Stomach (tissue), 9 donors: ENCODE measurements around the gene ZNF165. TPM values are rescaled to one million over a fixed set of nuclear protein-coding genes. Genes with fewer than 3 reads are reported as not detected.
A peak's percentile ranks its signal among the peaks of the same experiment; 100 is the strongest.

Experiments used
- DNase-seq, 2 donors: peaks; one replicate each; pipeline versions ENCODE4 v3.0.0 to v3.0.0-alpha.2; 2013 to 2019
- H3K27ac ChIP-seq, 5 donors: fragments of 200-600 bp in 4 of 5; sonication (generic) in 4 of 5; one replicate each; pipeline ENCODE4 v1.5.1; 2013 to 2019; ENCODE audit warnings: mild to moderate bottlenecking in 1 of 5, moderate library complexity in 1 of 5
- H3K27me3 ChIP-seq, 3 donors: fragments of 200-600 bp; sonication (generic); one replicate each; pipeline ENCODE4 v1.5.1; 2017 to 2019; ENCODE audit warnings: mixed run types in 1 of 3
- H3K36me3 ChIP-seq, 4 donors: fragments of 200-600 bp; sonication (generic); 1 replicate in 3 of 4; 2 replicates in 1 of 4; pipeline ENCODE4 v1.5.1; 2016 to 2019
- H3K4me1 ChIP-seq, 4 donors: fragments of 200-600 bp; sonication (generic); one replicate each; pipeline ENCODE4 v1.5.1; 2016 to 2019
- H3K4me3 ChIP-seq, 4 donors: fragments of 200-600 bp; sonication (generic) in 3 of 4; one replicate each; pipeline ENCODE4 v1.5.1; 2016 to 2019; ENCODE audit warnings: mild to moderate bottlenecking in 1 of 4
- H3K9me3 ChIP-seq, 4 donors: fragments of 200-600 bp; sonication (generic); one replicate each; pipeline ENCODE4 v1.5.1; 2016 to 2019
- EP300 ChIP-seq: sonication (generic); formaldehyde crosslinking; IDR thresholded peaks from one replicate; pipeline ENCODE4 v1.6.1; 2017; ENCODE audit warnings: antibody characterized with exemption
- POLR2A ChIP-seq, 4 donors: fragments of 450-650 bp; IDR thresholded peaks; one replicate each; pipeline ENCODE4 v1.6.1; 2016; ENCODE audit warnings: antibody characterized with exemption in 4 of 4, control low read depth in 2 of 4, mild to moderate bottlenecking in 1 of 4, moderate library complexity in 1 of 4
- POLR2AphosphoS5 ChIP-seq, 3 donors: sonication (generic); formaldehyde crosslinking; IDR thresholded peaks; one replicate each; pipeline ENCODE4 v1.6.1; 2016; ENCODE audit warnings: antibody characterized with exemption in 3 of 3
- WGBS, 5 donors: extraction: QIAGEN DNeasy Blood & Tissue Kit in 3 of 5; methylation state at CpG; one replicate each; pipeline versions ENCODE4 v1.1.5 to v1.1.7; 2013 to 2018; 5-methylcytosine and 5-hydroxymethylcytosine counted together
- intact Hi-C: fragments of 100-400 bp; cut with DNase I; formaldehyde crosslinking; loops from one replicate; pipeline ENCODE4 v1.15.1; 2023; ENCODE audit warnings: low total_unique reads
- polyA plus RNA-seq, 3 donors: library from polyadenylated mRNA; stranded (reverse); fragments of 200-250 nt; gene quantifications; one replicate each; pipeline ENCODE4 v1.2.3, GENCODE V29; 2013
- total RNA-seq, 5 donors: library from RNA; depleted of rRNA; stranded (reverse); fragments of >200 nt; gene quantifications; one replicate each; pipeline versions ENCODE4 v1.1.0 to v1.2.3, GENCODE V29; 2014 to 2016
- TF ChIP-seq, protein P1 (sequence below), 7 experiments: fragments of 450-650 bp in 4 of 7; fragments of 200-600 bp in 3 of 7; sonication (generic) in 3 of 7; IDR thresholded peaks; one replicate each; pipeline ENCODE4 v1.5.1; 2016 to 2019; ENCODE audit warnings: antibody characterized with exemption in 7 of 7, control low read depth in 2 of 7, mild to moderate bottlenecking in 1 of 7
- donor health status: healthy with polysubstance abuse.
- donor health status: Bipolar disorder and iron deficiency.
- donor health status: healthy.

ZNF165 gene
- total and polyA plus RNA-seq, 8 donors: 1.2 to 4.2 (median 1.9) TPM; not detected in 1

DNA sequence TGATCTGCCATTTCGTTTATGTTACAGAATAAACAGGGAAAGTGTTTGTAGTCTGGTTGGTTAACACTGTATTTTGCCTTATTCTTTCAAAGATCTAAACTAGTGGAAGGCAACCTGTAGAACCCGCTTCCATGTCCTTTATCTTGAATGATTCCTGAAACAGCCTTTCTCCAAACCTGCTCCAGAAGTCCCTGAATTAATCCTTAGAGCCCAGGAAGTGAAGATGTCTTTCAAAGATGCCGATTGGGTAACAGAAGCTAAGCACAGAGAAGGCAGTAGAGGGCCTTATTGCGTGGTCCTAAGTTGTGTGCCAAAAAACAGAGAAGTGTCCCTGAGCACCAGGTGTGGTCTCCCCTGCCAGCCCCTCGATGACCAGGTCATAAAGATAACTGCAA, 24.9 kb downstream of the ZNF165 start:
- Histone ChIP-seq H3K27me3 (no peaks in the 10 kb centered on the region), H3K9me3 (no peaks in the 10 kb centered on the region), H3K4me3 (peak overlapping the region; percentile 56 to 82 (median 72)), H3K36me3 (no peaks in the 10 kb centered on the region), H3K27ac (peak overlapping the region; percentile 71 to 93 (median 88)), H3K4me1 (peaks cover 0 to 7% (median 5%) of the 10 kb centered on the region in 4 donors)
- intact Hi-C loops: no loop called here
- WGBS, 5 donors: 23 to 39% (median 24%) methylated on average over 5 of the region's 5 CpGs
- DNase-seq: peak in 1 of 2 donors; percentile 25
- no peak for TF ChIP-seq POLR2AphosphoS5 (IDR thresholded peaks at IDR 0.05)
- no peak for TF ChIP-seq EP300
- TF ChIP-seq, protein P1, sequence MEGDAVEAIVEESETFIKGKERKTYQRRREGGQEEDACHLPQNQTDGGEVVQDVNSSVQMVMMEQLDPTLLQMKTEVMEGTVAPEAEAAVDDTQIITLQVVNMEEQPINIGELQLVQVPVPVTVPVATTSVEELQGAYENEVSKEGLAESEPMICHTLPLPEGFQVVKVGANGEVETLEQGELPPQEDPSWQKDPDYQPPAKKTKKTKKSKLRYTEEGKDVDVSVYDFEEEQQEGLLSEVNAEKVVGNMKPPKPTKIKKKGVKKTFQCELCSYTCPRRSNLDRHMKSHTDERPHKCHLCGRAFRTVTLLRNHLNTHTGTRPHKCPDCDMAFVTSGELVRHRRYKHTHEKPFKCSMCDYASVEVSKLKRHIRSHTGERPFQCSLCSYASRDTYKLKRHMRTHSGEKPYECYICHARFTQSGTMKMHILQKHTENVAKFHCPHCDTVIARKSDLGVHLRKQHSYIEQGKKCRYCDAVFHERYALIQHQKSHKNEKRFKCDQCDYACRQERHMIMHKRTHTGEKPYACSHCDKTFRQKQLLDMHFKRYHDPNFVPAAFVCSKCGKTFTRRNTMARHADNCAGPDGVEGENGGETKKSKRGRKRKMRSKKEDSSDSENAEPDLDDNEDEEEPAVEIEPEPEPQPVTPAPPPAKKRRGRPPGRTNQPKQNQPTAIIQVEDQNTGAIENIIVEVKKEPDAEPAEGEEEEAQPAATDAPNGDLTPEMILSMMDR (IDR thresholded peaks at IDR 0.05): no peak
- no peak for TF ChIP-seq POLR2A (IDR thresholded peaks at IDR 0.05)

DNA sequence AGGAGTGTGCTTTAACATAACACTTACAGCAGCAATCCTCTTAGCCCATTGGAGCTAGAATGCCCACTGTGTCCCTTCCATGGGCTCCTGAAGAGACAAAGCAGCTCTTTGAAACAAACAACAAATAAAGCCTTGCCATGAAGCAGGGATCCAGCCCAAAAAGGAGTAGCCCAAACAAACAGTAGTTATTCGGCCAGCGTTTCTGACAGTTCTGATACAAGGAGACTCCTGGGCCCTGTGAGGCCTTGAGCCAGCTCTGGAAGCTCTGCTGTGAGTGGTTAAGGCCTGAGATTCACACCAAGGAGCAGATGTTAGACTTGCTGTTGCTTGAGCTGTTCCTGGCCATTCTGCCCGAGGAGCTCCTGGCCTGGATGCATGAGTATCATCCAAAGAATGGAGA, 27.1 kb downstream of the ZNF165 start:
- Histone ChIP-seq H3K4me1 (peaks cover 0 to 7% (median 5%) of the 10 kb centered on the region in 4 donors), H3K27ac (no peak overlapping the region), H3K27me3 (no peaks in the 10 kb centered on the region), H3K36me3 (no peaks in the 10 kb centered on the region), H3K9me3 (no peaks in the 10 kb centered on the region), H3K4me3 (no peak overlapping the region)
- no peak for DNase-seq
- intact Hi-C loops: no loop called here
- no peak for TF ChIP-seq POLR2AphosphoS5 (IDR thresholded peaks at IDR 0.05)
- TF ChIP-seq POLR2A (IDR thresholded peaks at IDR 0.05): no peak
- TF ChIP-seq, protein P1 (IDR thresholded peaks at IDR 0.05): no peak
- TF ChIP-seq EP300: no peak
- WGBS, 5 donors: 73 to 90% (median 84%) methylated on average over 3 of the region's 3 CpGs

DNA sequence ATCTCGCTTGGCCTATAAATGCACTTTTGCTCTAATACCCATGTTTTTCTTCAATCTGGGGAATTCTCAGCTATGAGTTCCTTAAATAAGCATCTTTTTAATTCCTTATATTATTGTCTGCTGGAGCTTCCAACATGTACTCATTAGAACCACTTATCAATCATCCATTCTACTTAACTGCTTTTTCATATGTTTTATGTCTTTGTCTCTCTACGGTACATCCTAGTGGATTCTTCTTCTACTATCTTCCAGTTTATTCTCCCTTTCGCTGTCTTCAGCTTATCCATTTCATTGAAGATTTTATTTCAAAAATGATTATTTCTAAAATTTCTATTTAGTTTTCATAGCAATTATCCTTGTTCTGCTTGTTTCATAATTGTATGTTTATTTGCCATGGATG, 31.6 kb downstream of the ZNF165 start:
- WGBS, 5 donors: 75 to 100% (median 85%) methylated on average over 3 of the region's 3 CpGs
- Histone ChIP-seq H3K4me3 (no peak overlapping the region), H3K27me3 (no peaks in the 10 kb centered on the region), H3K36me3 (peaks cover 0 to 28% (median 21%) of the 10 kb centered on the region in 4 donors), H3K27ac (no peak overlapping the region), H3K9me3 (no peaks in the 10 kb centered on the region), H3K4me1 (no peaks in the 10 kb centered on the region)
- intact Hi-C loops: no loop called here
- no peak for DNase-seq
- no peak for TF ChIP-seq POLR2A (IDR thresholded peaks at IDR 0.05)
- no peak for TF ChIP-seq EP300
- TF ChIP-seq, protein P1 (IDR thresholded peaks at IDR 0.05): no peak
- no peak for TF ChIP-seq POLR2AphosphoS5 (IDR thresholded peaks at IDR 0.05)

DNA sequence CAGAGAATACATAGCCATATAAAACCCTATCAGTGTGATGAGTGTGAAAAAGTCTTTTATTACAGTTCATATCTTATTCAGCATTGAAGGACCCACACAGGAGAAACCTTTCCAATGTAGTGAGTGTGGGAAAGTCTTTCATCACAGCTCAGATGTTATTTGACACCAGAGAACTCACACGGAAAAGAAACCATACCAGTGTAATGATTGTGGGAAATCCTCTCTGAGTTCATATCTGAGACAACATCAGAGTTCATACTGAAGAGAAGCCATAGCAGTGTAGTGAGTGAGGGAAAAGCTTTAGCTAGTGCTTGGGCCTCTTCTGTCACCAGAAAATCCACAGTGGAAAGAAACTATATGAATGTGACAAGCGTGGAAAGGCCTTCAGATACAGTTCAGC, 35.4 kb downstream of the ZNF165 start:
- Histone ChIP-seq H3K9me3 (no peaks in the 10 kb centered on the region), H3K27me3 (no peaks in the 10 kb centered on the region), H3K27ac (no peak overlapping the region), H3K4me1 (no peaks in the 10 kb centered on the region), H3K36me3 (peaks cover 0 to 63% (median 50%) of the 10 kb centered on the region in 4 donors), H3K4me3 (no peak overlapping the region)
- no peak for TF ChIP-seq POLR2A (IDR thresholded peaks at IDR 0.05)
- no peak for TF ChIP-seq POLR2AphosphoS5 (IDR thresholded peaks at IDR 0.05)
- TF ChIP-seq, protein P1 (IDR thresholded peaks at IDR 0.05): no peak
- TF ChIP-seq EP300: no peak
- intact Hi-C loops: no loop called here
- WGBS, 5 donors: 76 to 84% (median 82%) methylated on average over 2 of the region's 2 CpGs
- DNase-seq: no peak
